GM12865 (cell line): ENCODE measurements around the gene CEMIP.

Experiments
- DNase-seq: peaks from one replicate; pipeline ENCODE4 v3.0.0; 2010; ENCODE audit warnings: low read depth
- H3K4me3 ChIP-seq: 2 replicates; pipeline ENCODE4 v1.5.1; 2011; ENCODE audit warnings: mild to moderate bottlenecking, low read depth, low read length, control low read depth
- TF ChIP-seq, protein P1 (sequence below): IDR thresholded peaks from 2 replicates; pipeline ENCODE4 v1.5.1; 2011; ENCODE audit warnings: low read length, control low read depth, low read depth, inconsistent platforms; ENCODE audit not compliant: insufficient read depth; ENCODE audit errors: missing control alignments

Gene CEMIP

GRCh38 chr15:80942266-80942665 is 163.1 kb downstream of the CEMIP start:
- DNase-seq: no peak
- H3K4me3 ChIP-seq: no peak overlapping the region
- TF ChIP-seq, protein P1, sequence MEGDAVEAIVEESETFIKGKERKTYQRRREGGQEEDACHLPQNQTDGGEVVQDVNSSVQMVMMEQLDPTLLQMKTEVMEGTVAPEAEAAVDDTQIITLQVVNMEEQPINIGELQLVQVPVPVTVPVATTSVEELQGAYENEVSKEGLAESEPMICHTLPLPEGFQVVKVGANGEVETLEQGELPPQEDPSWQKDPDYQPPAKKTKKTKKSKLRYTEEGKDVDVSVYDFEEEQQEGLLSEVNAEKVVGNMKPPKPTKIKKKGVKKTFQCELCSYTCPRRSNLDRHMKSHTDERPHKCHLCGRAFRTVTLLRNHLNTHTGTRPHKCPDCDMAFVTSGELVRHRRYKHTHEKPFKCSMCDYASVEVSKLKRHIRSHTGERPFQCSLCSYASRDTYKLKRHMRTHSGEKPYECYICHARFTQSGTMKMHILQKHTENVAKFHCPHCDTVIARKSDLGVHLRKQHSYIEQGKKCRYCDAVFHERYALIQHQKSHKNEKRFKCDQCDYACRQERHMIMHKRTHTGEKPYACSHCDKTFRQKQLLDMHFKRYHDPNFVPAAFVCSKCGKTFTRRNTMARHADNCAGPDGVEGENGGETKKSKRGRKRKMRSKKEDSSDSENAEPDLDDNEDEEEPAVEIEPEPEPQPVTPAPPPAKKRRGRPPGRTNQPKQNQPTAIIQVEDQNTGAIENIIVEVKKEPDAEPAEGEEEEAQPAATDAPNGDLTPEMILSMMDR: no peak

GRCh38 chr15:80942746-80943565 is 163.8 kb downstream of the CEMIP start:
- H3K4me3 ChIP-seq: no peak overlapping the region
- TF ChIP-seq, protein P1: no peak
- no peak for DNase-seq

DNA sequence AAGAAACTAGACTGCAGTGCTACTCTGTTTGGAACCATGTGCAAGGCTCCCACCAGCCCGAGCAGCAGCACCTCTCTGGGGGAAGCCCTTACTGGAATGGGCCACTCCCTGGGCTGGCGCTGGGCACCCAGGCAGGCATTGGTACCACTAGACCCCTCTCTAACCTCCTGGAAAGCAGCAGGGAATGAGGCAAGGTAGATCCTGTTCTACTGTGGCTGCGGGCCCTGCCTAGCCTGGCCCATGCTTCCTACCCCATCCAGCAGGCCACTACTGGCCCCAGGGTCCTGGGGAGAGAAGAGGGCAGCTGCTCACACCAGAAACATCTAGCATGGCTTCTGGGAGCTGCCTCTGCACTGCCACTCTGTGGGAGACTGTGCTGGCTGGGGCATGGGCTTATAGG is 165.6 kb downstream of the CEMIP start:
- no peak overlapping the region for H3K4me3 ChIP-seq
- DNase-seq: no peak
- TF ChIP-seq, protein P1: no peak

- TF ChIP-seq, protein P1: no peak
- no peak overlapping the region for H3K4me3 ChIP-seq
- no peak for DNase-seq
Measured at GRCh38 chr15:80945605-80946004, 166.4 kb downstream of the CEMIP start.

- TF ChIP-seq, protein P1: no peak
- no peak overlapping the region for H3K4me3 ChIP-seq
- no peak for DNase-seq
Measured at GRCh38 chr15:80946576-80946975, 167.4 kb downstream of the CEMIP start.

- TF ChIP-seq, protein P1: no peak
- no peak for DNase-seq
- H3K4me3 ChIP-seq: no peak overlapping the region
Measured at GRCh38 chr15:80948651-80949292, 169.6 kb downstream of the CEMIP start.
